PC-3 (cell line): Measurements from ENCODE around the gene PTBP1. TPM values are rescaled to one million over a fixed set of nuclear protein-coding genes. Genes with fewer than 3 reads are reported as not detected.
A peak's percentile ranks its signal among the peaks of the same experiment; 100 is the strongest.

Experiments
- ATAC-seq: fragments of 200-7000 bp; cut with Tn5 transposase; 2 replicates; pipeline ENCODE4 v1.9.1; 2020; ENCODE audit warnings: mild to moderate bottlenecking, moderate library complexity
- BruUV-seq: library from RNA; stranded (reverse); fragments of 400-500 nt; replicated peaks from 2 replicates; lab custom pipeline; 2021; lab: Mats Ljungman, UMichigan
- CTCF ChIA-PET: fragments of 300-600 bp; sonication (Branson Sonifier 250); formaldehyde crosslinking; loops from one replicate; lab custom pipeline; 2022; ENCODE audit warnings: antibody characterized with exemption; lab: Charles Lee
- POLR2A ChIA-PET: fragments of 300-600 bp; sonication (Branson Sonifier 250); formaldehyde crosslinking; loops from one replicate; lab custom pipeline; 2022; ENCODE audit warnings: antibody characterized with exemption; ENCODE audit not compliant: unreplicated experiment; lab: Charles Lee
- DNase-seq: peaks from one replicate; pipeline ENCODE4 v3.0.0-alpha.2; 2015
- H2AFZ ChIP-seq: fragments of 300-600 bp; sonication (generic); 2 replicates; pipeline ENCODE4 v1.6.0; 2016; ENCODE audit warnings: antibody characterized with exemption, low read length
- H3F3A ChIP-seq: fragments of 300-600 bp; sonication (generic); one replicate; pipeline ENCODE4 v1.6.0; 2017; ENCODE audit warnings: antibody characterized with exemption, low read length, control low read depth, mild to moderate bottlenecking; ENCODE audit not compliant: unreplicated experiment
- H3K27ac ChIP-seq: fragments of 300-600 bp; sonication (generic); 2 replicates; pipeline ENCODE4 v1.5.1; 2016; ENCODE audit warnings: mild to moderate bottlenecking, low read length
- H3K27me3 ChIP-seq: fragments of 300-600 bp; sonication (generic); 2 replicates; pipeline ENCODE4 v1.6.1; 2016; ENCODE audit warnings: low read length, mixed read lengths
- H3K36me3 ChIP-seq: fragments of 300-600 bp; sonication (generic); 2 replicates; pipeline ENCODE4 v1.6.1; 2016; ENCODE audit warnings: low read depth, mixed run types, low read length, mixed read lengths
- H3K4me1 ChIP-seq: fragments of 300-600 bp; sonication (generic); 2 replicates; pipeline ENCODE4 v1.5.1; 2016; ENCODE audit warnings: low read length; ENCODE audit not compliant: insufficient read depth
- H3K4me2 ChIP-seq: fragments of 300-600 bp; sonication (generic); 2 replicates; pipeline ENCODE4 v1.6.0; 2016; ENCODE audit warnings: low read length
- H3K4me3 ChIP-seq: fragments of 300-600 bp; sonication (generic); 2 replicates; pipeline ENCODE4 v1.5.1; 2016; ENCODE audit warnings: mild to moderate bottlenecking, low read length, mixed read lengths
- H3K79me2 ChIP-seq: fragments of 300-600 bp; sonication (generic); 2 replicates; pipeline ENCODE4 v1.6.1; 2017; ENCODE audit warnings: low read length, mixed read lengths
- H3K9ac ChIP-seq: fragments of 300-600 bp; sonication (generic); 2 replicates; pipeline ENCODE4 v1.6.0; 2016; ENCODE audit warnings: mild to moderate bottlenecking, low read length
- H3K9me2 ChIP-seq: fragments of 300-600 bp; sonication (generic); replicated peaks from 2 replicates; pipeline ENCODE4 v1.6.1; 2016; ENCODE audit warnings: mixed run types, low read length, mixed read lengths
- H3K9me3 ChIP-seq: fragments of 300-600 bp; sonication (generic); 2 replicates; pipeline ENCODE4 v1.6.1; 2016; ENCODE audit warnings: low read length, mixed read lengths
- H4K20me1 ChIP-seq: fragments of 300-600 bp; sonication (generic); 2 replicates; pipeline ENCODE4 v1.6.1; 2016; ENCODE audit warnings: low read length, mixed read lengths
- EZH2 ChIP-seq: fragments of 300-600 bp; sonication (generic); IDR thresholded peaks from one replicate; pipeline ENCODE4 v1.6.1; 2017; ENCODE audit warnings: antibody characterized with exemption, mild to moderate bottlenecking, low read length; ENCODE audit not compliant: unreplicated experiment
- EZH2phosphoT487 ChIP-seq: fragments of 300-600 bp; sonication (generic); IDR thresholded peaks from 2 replicates; pipeline ENCODE4 v1.6.1; 2018; ENCODE audit warnings: mild to moderate bottlenecking, antibody characterized with exemption, low read length, borderline replicate concordance
- intact Hi-C: fragments of 100-400 bp; cut with micrococcal nuclease; formaldehyde crosslinking; loops from 2 replicates; pipeline ENCODE4 v1.9.0; 2023
- total RNA-seq: library from RNA; depleted of rRNA; stranded (reverse); fragments of >200 nt; gene quantifications from 2 replicates; pipeline ENCODE4 v1.2.3, GENCODE V29; 2014
- TF ChIP-seq, protein P1 (sequence below): fragments of 300-600 bp; sonication (generic); conservative IDR thresholded peaks from 2 replicates; pipeline ENCODE4 v1.5.1; 2017; ENCODE audit warnings: antibody characterized with exemption, low read depth, mild to moderate bottlenecking, low read length

The PTBP1 gene
- total RNA-seq, 1 experiment from 2014 or later = 412 TPM

GRCh38 chr19:843180-843835, 46.1 kb downstream of the PTBP1 start:
- Histone ChIP-seq H3K9me2 (no peaks in the 10 kb centered on the region), H3K27me3 (peaks cover 21% of the 10 kb centered on the region), H3K4me3 (peak overlapping the region; percentile 57), H3K4me2 (peak overlapping the region; percentile 84), H3K4me1 (peaks cover 4% of the 10 kb centered on the region; the same call in 1 of the 2 replicates), H4K20me1 (no peaks in the 10 kb centered on the region), H3K9ac (no peak overlapping the region), H3F3A (no peaks in the 10 kb centered on the region), H3K36me3 (no peaks in the 10 kb centered on the region), H3K27ac (no peak overlapping the region), H2AFZ (peak overlapping the region; percentile 59), H3K79me2 (no peaks in the 10 kb centered on the region), H3K9me3 (no peaks in the 10 kb centered on the region)
- peak; percentile 31 for DNase-seq
- peak; percentile 69 for ATAC-seq
- ChIA-PET POLR2A (no interaction called here), CTCF (no interaction called here)
- TF ChIP-seq EZH2 (no peak), EZH2phosphoT487 (no peak)
- TF ChIP-seq, protein P1, sequence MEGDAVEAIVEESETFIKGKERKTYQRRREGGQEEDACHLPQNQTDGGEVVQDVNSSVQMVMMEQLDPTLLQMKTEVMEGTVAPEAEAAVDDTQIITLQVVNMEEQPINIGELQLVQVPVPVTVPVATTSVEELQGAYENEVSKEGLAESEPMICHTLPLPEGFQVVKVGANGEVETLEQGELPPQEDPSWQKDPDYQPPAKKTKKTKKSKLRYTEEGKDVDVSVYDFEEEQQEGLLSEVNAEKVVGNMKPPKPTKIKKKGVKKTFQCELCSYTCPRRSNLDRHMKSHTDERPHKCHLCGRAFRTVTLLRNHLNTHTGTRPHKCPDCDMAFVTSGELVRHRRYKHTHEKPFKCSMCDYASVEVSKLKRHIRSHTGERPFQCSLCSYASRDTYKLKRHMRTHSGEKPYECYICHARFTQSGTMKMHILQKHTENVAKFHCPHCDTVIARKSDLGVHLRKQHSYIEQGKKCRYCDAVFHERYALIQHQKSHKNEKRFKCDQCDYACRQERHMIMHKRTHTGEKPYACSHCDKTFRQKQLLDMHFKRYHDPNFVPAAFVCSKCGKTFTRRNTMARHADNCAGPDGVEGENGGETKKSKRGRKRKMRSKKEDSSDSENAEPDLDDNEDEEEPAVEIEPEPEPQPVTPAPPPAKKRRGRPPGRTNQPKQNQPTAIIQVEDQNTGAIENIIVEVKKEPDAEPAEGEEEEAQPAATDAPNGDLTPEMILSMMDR = no peak; the same call in 1 of the 2 replicates
- no TSS peak for BruUV-seq
- intact Hi-C loops = no loop called here

DNA sequence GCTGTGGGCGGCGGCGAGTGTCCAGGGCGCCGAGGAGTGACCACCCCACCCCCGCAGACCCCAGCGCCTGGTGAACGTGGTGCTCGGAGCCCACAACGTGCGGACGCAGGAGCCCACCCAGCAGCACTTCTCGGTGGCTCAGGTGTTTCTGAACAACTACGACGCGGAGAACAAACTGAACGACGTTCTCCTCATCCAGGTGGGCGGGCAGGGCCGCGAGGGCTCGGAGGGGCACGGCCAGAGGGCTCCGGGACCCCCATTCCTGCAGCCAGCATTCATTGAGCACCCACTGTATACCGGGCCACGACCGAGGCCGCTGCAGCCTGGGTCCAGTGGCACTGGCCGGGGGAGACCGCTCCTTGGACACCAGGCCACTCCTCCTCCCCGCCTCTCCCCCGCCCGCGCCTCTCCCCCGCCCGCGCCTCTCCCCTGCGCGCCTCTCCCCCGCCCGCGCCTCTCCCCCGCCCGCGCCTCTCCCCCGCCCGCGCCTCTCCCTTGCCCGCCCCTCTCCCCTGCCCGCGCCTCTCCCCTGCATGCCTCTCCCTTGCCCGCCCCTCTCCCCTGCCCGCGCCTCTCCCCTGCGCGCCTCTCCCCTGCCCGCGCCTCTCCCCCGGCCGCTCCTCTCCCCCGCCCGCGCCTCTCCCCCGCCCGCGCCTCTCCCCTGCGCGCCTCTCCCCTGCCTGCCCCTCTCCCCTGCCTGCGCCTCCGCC, 46.7 kb downstream of the PTBP1 start:
- Histone ChIP-seq H3K79me2 (no peaks in the 10 kb centered on the region), H3K9me2 (no peaks in the 10 kb centered on the region), H3K4me2 (peak overlapping the region; percentile 84), H3K9me3 (no peaks in the 10 kb centered on the region), H3K36me3 (no peaks in the 10 kb centered on the region), H3K27ac (no peak overlapping the region), H2AFZ (peak overlapping the region; percentile 59; the same call in 1 of the 2 replicates), H3F3A (no peaks in the 10 kb centered on the region), H3K4me3 (peak overlapping the region; percentile 57; the same call in 1 of the 2 replicates), H4K20me1 (no peaks in the 10 kb centered on the region), H3K9ac (no peak overlapping the region), H3K27me3 (peaks cover 23% of the 10 kb centered on the region), H3K4me1 (peaks cover 4% of the 10 kb centered on the region; the same call in 1 of the 2 replicates)
- POLR2A ChIA-PET = no interaction called here
- DNase-seq (no peak), ATAC-seq (no peak; the same call in 1 of the 2 replicates)
- no TSS peak for BruUV-seq
- CTCF ChIA-PET = no interaction called here
- intact Hi-C loops = no loop called here
- TF ChIP-seq EZH2phosphoT487 (no peak), EZH2 (no peak)
- TF ChIP-seq, protein P1 = no peak
